SJCRH30 (cell line): ENCODE measurements around the gene KCNJ4. TPM values are rescaled to one million over a fixed set of nuclear protein-coding genes. Genes with fewer than 3 reads are reported as not detected.

ENCODE experiments used
- DNase-seq, 2 experiments: peaks; one replicate each; pipeline ENCODE4 v3.0.0-alpha.2; 2015 to 2020
- H3K27ac ChIP-seq: fragments of 250-450 bp; sonication (Bioruptor Pico); 2 replicates; pipeline ENCODE4 v1.5.1; 2020; ENCODE audit warnings: mild to moderate bottlenecking, moderate library complexity
- H3K27me3 ChIP-seq: fragments of 250-450 bp; sonication (Bioruptor Pico); 2 replicates; pipeline ENCODE4 v1.5.1; 2020; ENCODE audit warnings: mild to moderate bottlenecking, moderate library complexity
- H3K36me3 ChIP-seq: fragments of 250-450 bp; sonication (Bioruptor Pico); 2 replicates; pipeline ENCODE4 v1.5.1; 2020; ENCODE audit warnings: mild to moderate bottlenecking, moderate library complexity
- H3K4me1 ChIP-seq: fragments of 250-450 bp; sonication (Bioruptor Pico); 2 replicates; pipeline ENCODE4 v1.5.1; 2020; ENCODE audit warnings: mild to moderate bottlenecking, moderate library complexity
- H3K4me3 ChIP-seq: fragments of 250-450 bp; sonication (Bioruptor Pico); 2 replicates; pipeline ENCODE4 v1.5.1; 2020; ENCODE audit warnings: mild to moderate bottlenecking, moderate library complexity
- H3K9me3 ChIP-seq: fragments of 250-450 bp; sonication (Bioruptor Pico); replicated peaks from 2 replicates; pipeline ENCODE4 v1.5.1; 2020; ENCODE audit warnings: mild to moderate bottlenecking, moderate library complexity
- total RNA-seq: library from RNA; depleted of rRNA; stranded (reverse); fragments of >200 nt; shearing (Covaris generic); gene quantifications from 2 replicates; pipeline ENCODE4 v1.2.3, GENCODE V29; 2014

The KCNJ4 gene
- total RNA-seq, 1 experiment from 2014 or later = 0.04 TPM

DNA sequence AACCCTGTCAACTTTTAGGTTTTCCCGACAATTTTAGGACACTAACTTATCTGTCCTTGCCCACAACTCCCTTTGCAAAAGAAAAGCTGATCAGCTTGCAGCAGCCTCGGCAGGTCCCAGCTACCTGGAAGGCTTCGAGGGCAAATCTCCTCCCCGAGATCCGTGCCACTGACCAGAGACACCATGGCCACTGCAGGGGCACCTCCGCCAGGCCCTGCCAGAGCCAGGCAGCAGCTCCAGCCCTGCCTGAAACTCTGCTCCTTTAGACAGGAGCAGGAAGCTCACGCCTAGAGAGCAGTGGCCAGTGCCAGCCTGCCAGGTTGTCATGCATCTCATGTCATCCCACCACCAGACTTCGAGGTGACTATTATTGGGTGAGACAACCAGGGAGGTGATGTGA, 21.1 kb downstream of the KCNJ4 start:
- Histone ChIP-seq H3K4me1 (peaks cover 3% of the 10 kb centered on the region; the same call in 1 of the 2 replicates), H3K27me3 (no peaks in the 10 kb centered on the region), H3K36me3 (no peaks in the 10 kb centered on the region)

DNA sequence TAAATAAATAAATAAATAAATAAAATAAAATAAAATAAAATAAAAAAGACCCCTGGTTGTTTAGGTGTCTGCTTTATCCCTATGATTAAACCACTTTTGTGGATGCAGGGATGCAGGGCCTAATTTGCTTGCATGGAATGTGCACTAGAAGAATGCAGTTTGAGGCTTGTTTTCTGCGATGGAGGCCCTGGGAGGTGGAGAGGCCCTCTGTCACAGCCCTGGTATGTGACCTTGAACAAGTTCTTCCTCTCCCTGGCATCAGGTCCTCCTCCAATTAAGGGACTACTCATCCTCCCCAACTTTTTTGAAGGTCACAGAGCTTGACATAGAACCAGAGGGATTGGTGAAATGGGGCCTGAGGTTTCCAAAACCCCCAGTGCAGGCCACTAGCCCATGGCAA, 22.7 kb downstream of the KCNJ4 start:
- Histone ChIP-seq H3K27ac (no peak overlapping the region), H3K9me3 (no peaks in the 10 kb centered on the region), H3K27me3 (no peaks in the 10 kb centered on the region), H3K36me3 (no peaks in the 10 kb centered on the region), H3K4me1 (peaks cover 3% of the 10 kb centered on the region; the same call in 1 of the 2 replicates), H3K4me3 (no peak overlapping the region)
- no peak for DNase-seq

More for the DNA sequence above, 21.1 kb downstream of the KCNJ4 start:
- H3K9me3 ChIP-seq = no peaks in the 10 kb centered on the region
- no peak overlapping the region for H3K4me3 ChIP-seq
- DNase-seq = no peak
- H3K27ac ChIP-seq = no peak overlapping the region

- DNase-seq = no peak
- no peaks in the 10 kb centered on the region for H3K27me3 ChIP-seq
- H3K4me1 ChIP-seq = peaks cover 3% of the 10 kb centered on the region; the same call in 1 of the 2 replicates
- no peaks in the 10 kb centered on the region for H3K9me3 ChIP-seq
- H3K4me3 ChIP-seq = no peak overlapping the region
- H3K36me3 ChIP-seq = no peaks in the 10 kb centered on the region
- H3K27ac ChIP-seq = no peak overlapping the region
Observed at GRCh38 chr22:38431266-38432010, 23.6 kb downstream of the KCNJ4 start.

DNA sequence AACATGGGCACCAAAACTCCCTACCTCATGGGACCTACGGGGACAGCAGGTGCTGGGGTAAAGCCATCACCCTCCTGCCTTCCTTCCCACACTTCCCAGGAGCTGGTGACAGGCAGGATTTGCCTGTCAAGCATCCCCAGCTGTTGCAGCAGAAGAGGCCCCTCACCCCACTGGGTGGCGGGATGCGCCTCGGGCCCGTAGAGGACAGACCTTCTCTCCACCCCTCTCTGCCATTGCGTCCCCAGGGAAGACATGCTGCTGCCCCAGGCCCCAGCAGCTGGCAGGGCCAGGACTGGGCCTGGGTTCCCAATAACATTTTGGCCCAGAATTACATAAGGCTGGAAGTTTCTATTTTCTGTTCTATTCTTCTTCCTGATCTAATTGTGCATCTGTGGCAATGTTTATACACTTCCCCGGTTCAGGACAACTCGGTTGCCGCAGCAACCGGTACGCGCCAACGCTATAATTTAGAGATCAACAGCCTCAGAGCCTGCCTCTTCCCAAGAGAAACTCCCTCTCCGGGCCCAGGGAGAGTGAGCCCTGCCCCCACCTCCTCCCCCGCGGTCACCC, 25.4 kb downstream of the KCNJ4 start:
- no peak overlapping the region for H3K27ac ChIP-seq
- peak; percentile 68 for DNase-seq
- no peaks in the 10 kb centered on the region for H3K9me3 ChIP-seq
- peaks cover 3% of the 10 kb centered on the region; the same call in 1 of the 2 replicates for H3K4me1 ChIP-seq
- H3K4me3 ChIP-seq = no peak overlapping the region
- H3K36me3 ChIP-seq = no peaks in the 10 kb centered on the region
- no peaks in the 10 kb centered on the region for H3K27me3 ChIP-seq

DNA sequence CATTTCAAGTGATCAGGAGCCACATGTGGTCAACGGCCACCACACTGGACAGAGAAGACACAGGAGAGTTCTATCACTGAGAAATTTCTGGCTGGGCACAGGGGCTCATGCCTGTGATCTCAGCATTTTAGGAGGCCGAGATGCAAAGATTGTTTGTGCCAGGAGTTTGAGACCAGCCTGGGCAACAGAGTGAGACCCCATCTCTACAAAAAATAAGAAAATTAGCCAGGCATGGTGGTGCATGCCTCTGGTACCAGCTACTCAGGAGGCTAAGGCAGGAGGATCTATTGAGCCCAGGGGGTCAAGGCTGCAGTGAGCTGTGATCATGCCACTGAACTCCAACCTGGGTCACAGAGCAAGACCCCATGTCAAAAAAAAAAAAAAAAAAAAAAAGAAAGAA, 26.3 kb downstream of the KCNJ4 start:
- peaks cover 3% of the 10 kb centered on the region; the same call in 1 of the 2 replicates for H3K4me1 ChIP-seq
- no peak overlapping the region for H3K4me3 ChIP-seq
- no peaks in the 10 kb centered on the region for H3K36me3 ChIP-seq
- no peak overlapping the region for H3K27ac ChIP-seq
- H3K9me3 ChIP-seq = no peaks in the 10 kb centered on the region
- no peak for DNase-seq
- 0 out of 2 replicates have a peak, but pooled peaks cover 3% of the 10 kb centered on the region for H3K27me3 ChIP-seq

DNA sequence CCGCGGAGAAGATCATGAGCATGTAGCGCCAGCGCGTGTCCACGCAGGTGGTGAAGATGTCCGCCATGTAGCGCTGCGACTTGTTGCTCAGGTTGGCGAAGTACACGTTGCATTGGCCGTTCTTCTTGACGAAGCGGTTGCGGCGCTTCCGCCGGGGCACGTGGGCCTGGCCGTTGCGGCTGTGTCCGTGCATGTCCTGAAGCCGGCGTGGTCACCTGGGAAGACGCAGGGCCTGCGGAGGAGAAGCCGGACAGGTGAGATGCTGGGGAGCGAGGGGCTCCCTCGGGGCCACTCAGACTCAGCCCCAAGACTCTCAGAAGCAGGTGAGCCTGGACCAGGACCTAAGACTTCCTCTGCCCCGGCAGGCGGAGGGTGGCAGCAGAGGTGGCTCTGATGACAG, 27.1 kb downstream of the KCNJ4 start:
- H3K4me1 ChIP-seq = peaks cover 3% of the 10 kb centered on the region; the same call in 1 of the 2 replicates
- no peak overlapping the region for H3K4me3 ChIP-seq
- no peak overlapping the region for H3K27ac ChIP-seq
- H3K36me3 ChIP-seq = no peaks in the 10 kb centered on the region
- H3K9me3 ChIP-seq = no peaks in the 10 kb centered on the region
- 0 out of 2 replicates have a peak, but pooled peaks cover 3% of the 10 kb centered on the region for H3K27me3 ChIP-seq
- no peak for DNase-seq

GRCh38 chr22:38427465-38427864, 27.5 kb downstream of the KCNJ4 start:
- Histone ChIP-seq H3K4me1 (peaks cover 5% of the 10 kb centered on the region; the same call in 1 of the 2 replicates), H3K27ac (no peak overlapping the region), H3K27me3 (0 out of 2 replicates have a peak, but pooled peaks cover 3% of the 10 kb centered on the region), H3K36me3 (no peaks in the 10 kb centered on the region), H3K4me3 (no peak overlapping the region), H3K9me3 (no peaks in the 10 kb centered on the region)
- no peak for DNase-seq

GRCh38 chr22:38426628-38427027, 28.4 kb downstream of the KCNJ4 start:
- no peak for DNase-seq
- H3K27ac ChIP-seq = no peak overlapping the region
- H3K4me1 ChIP-seq = peaks cover 5% of the 10 kb centered on the region; the same call in 1 of the 2 replicates
- H3K27me3 ChIP-seq = 0 out of 2 replicates have a peak, but pooled peaks cover 3% of the 10 kb centered on the region
- H3K4me3 ChIP-seq = no peak overlapping the region
- H3K9me3 ChIP-seq = no peaks in the 10 kb centered on the region
- H3K36me3 ChIP-seq = no peaks in the 10 kb centered on the region

DNA sequence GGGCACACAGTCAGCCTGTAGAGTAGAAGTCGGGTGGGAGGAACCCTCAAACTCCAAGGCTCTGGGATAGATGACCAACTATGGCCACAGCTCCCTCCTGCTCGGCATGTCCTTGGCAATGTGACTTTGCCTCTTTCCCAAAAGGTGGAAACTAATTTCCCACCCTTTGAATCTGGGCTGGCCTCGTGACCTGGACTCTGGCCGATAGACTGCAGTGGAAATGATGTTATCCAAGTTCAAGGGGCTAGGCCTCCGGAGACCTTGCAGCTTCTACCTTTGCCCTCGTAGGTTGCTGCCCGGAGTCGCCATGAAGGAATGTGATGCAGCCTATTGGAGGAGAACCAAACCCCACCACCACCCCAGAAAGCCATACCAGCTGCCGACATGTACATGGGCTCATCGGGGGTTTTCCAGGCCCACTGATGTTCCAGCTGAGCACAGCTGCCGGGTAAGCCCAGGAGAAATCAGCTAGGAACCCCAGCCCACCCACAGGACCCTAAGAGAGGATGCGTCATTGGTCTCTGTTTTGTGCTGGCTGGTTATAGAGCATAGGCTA, 30.4 kb downstream of the KCNJ4 start:
- no peak overlapping the region for H3K27ac ChIP-seq
- 0 out of 2 replicates have a peak, but pooled peaks cover 3% of the 10 kb centered on the region for H3K27me3 ChIP-seq
- H3K4me3 ChIP-seq = no peak overlapping the region
- no peak for DNase-seq
- H3K36me3 ChIP-seq = no peaks in the 10 kb centered on the region
- no peaks in the 10 kb centered on the region for H3K9me3 ChIP-seq
- peaks cover 4% of the 10 kb centered on the region; the same call in 1 of the 2 replicates for H3K4me1 ChIP-seq

- H3K27ac ChIP-seq = no peak overlapping the region
- no peaks in the 10 kb centered on the region for H3K9me3 ChIP-seq
- H3K4me1 ChIP-seq = peaks cover 5% of the 10 kb centered on the region
- DNase-seq = no peak
- H3K36me3 ChIP-seq = no peaks in the 10 kb centered on the region
- H3K27me3 ChIP-seq = peaks cover 3% of the 10 kb centered on the region; the same call in 1 of the 2 replicates
- H3K4me3 ChIP-seq = no peak overlapping the region
Observed at GRCh38 chr22:38423512-38424503, 31.2 kb downstream of the KCNJ4 start.

DNA sequence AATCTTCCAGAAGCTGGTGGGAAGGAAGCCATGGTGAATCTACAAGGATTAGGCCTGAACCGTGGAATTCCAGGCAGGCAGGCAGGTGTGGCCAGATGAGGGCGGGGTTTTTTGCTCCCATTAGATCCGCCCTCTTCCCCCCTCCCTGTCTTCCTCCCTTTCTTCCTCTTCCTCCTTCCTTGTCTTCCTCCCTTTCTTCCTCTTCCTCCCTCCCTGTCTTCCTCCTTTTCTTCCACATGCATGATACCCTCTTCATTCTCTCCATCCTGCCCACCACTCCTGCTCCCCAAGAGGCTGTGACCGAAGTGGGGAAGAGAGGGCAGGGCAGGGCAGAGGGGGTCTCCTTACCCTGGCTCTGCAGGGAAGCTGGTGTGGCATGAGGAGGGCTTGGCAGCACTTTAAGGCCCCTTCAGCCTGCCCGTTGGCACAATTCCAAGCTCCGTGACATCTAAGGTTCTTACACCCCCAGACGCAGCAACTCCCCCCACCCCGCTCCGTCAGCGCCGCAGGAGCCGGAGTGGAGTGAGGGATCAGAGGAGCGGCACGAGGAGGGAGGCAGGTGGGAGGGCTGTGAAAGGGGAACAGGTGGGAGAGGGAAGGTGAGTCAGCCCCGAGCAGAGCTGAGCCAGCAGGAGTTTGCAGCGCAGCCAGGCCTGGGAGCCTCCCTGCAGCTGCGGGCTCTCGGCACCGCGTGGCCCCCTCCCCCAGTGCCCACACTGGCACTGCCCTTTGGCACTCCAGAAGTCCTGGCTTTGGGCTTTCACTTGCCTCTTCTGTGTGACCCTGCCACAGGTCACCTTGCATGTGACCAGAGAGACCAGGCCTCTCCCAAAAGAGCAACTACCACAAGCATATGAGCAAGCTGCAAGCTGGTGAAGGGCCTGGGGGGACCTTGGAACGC, 32.1 kb downstream of the KCNJ4 start:
- H3K4me1 ChIP-seq = peaks cover 8% of the 10 kb centered on the region
- H3K27me3 ChIP-seq = peaks cover 3% of the 10 kb centered on the region; the same call in 1 of the 2 replicates
- no peaks in the 10 kb centered on the region for H3K9me3 ChIP-seq
- no peak overlapping the region for H3K4me3 ChIP-seq
- H3K36me3 ChIP-seq = no peaks in the 10 kb centered on the region
- no peak overlapping the region for H3K27ac ChIP-seq
- no peak for DNase-seq

DNA sequence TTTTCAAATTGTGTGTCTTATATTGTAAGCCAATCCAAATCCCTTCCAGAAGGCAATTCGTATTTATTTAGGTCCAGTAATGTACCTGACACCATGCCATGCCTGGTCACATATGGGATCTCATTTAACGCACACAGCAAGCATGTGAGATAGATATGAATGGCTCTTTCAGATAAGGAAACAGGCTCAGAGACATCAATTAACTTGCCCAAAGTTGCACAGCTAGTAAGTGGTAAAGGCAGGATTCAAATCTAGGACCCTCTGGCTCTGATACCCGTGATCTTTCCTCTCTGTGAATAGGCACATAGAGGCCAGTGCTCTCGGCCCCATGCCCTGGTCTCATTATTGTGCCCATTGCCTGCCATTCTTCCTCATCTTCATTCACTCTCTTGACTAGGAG, 34.3 kb downstream of the KCNJ4 start:
- no peaks in the 10 kb centered on the region for H3K36me3 ChIP-seq
- peaks cover 14% of the 10 kb centered on the region for H3K4me1 ChIP-seq
- no peak overlapping the region for H3K4me3 ChIP-seq
- H3K27ac ChIP-seq = no peak overlapping the region
- no peaks in the 10 kb centered on the region for H3K9me3 ChIP-seq
- DNase-seq = no peak
- peaks cover 3% of the 10 kb centered on the region; the same call in 1 of the 2 replicates for H3K27me3 ChIP-seq

DNA sequence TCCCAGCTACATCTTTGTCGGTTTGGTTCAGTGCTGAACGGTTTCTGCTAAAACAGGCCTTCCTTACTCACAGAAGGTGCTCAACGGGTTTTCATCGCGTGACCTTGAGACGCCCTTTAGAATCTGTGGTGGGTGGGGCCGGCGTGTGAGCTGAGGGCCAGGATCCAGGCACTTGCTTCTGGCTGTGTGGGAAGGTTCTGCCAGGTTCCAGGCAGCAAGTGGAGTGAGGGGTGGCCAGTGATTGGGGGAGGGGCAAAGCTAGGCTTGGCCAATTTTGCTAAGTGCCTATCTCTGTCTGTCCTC, 35.2 kb downstream of the KCNJ4 start:
- Histone ChIP-seq H3K27ac (no peak overlapping the region), H3K36me3 (no peaks in the 10 kb centered on the region), H3K4me3 (no peak overlapping the region), H3K9me3 (no peaks in the 10 kb centered on the region), H3K4me1 (peaks cover 17% of the 10 kb centered on the region), H3K27me3 (peaks cover 3% of the 10 kb centered on the region; the same call in 1 of the 2 replicates)
- no peak for DNase-seq
